HepG2 (cell line): ENCODE results near the gene DGKG. TPM values are rescaled to one million over a fixed set of nuclear protein-coding genes. Genes with fewer than 3 reads are reported as not detected.

Experiments
- ATAC-seq: fragments of 200-7000 bp; cut with Tn5 transposase; 3 replicates; pipeline ENCODE4 v1.9.1; 2020; ENCODE audit warnings: mild to moderate bottlenecking, moderate library complexity
- BruUV-seq: library from RNA; stranded (reverse); fragments of 400-500 nt; replicated peaks from 2 replicates; lab custom pipeline; 2021; lab: Mats Ljungman, UMichigan
- CTCF ChIA-PET: fragments of 300-600 bp; formaldehyde crosslinking; extraction: SDS; loops from one replicate; lab custom pipeline; 2021; ENCODE audit warnings: low total read pairs, inconsistent platforms, low intra/inter-chr PET ratio; lab: Yijun Ruan, JAX
- POLR2A ChIA-PET: fragments of 350-600 bp; sonication (Branson Sonifier 250); formaldehyde crosslinking; loops from one replicate; lab custom pipeline; 2020; ENCODE audit warnings: antibody characterized with exemption, inconsistent platforms; lab: Yijun Ruan, JAX
- DNase-seq: peaks from one replicate; pipeline ENCODE4 v3.0.0-alpha.2; 2015; ENCODE audit warnings: low spot score
- FAIRE-seq: peaks from 3 replicates; lab custom pipeline; 2011; peaks lifted over from hg19 to GRCh38; lab: Jason Lieb, UNC
- H2AFZ ChIP-seq: one replicate; pipeline ENCODE4 v1.6.1; 2011; ENCODE audit warnings: low read length, inconsistent platforms
- H3K27ac ChIP-seq: fragments of 300-600 bp; 3 replicates; pipeline ENCODE4 v1.8.0; 2011; ENCODE audit warnings: mixed run types, mild to moderate bottlenecking, mixed read lengths, low read length, inconsistent platforms; ENCODE audit not compliant: insufficient read depth; ENCODE audit errors: extremely low read length
- H3K27me3 ChIP-seq, 2 experiments: fragments of 200-600 bp in 1 of 2; 2 replicates in 1 of 2; 3 replicates in 1 of 2; pipeline versions ENCODE4 v1.6.0 to v1.8.0; 2011; ENCODE audit warnings: low read length in 2 of 2, mild to moderate bottlenecking in 2 of 2, moderate library complexity in 2 of 2, inconsistent platforms in 1 of 2; ENCODE audit not compliant: insufficient read depth in 2 of 2, control insufficient read depth in 1 of 2
- H3K36me3 ChIP-seq, 2 experiments: fragments of 200-600 bp in 1 of 2; replicated peaks in 1 of 2; 2 replicates in 1 of 2; 3 replicates in 1 of 2; pipeline versions ENCODE4 v1.5.1 to v1.8.0; 2011; ENCODE audit warnings: low read length in 2 of 2, inconsistent platforms in 1 of 2; ENCODE audit not compliant: insufficient read depth in 2 of 2, control insufficient read depth in 1 of 2
- H3K4me1 ChIP-seq: 2 replicates; pipeline ENCODE4 v1.5.1; 2012; ENCODE audit warnings: low read length, inconsistent platforms; ENCODE audit not compliant: insufficient read depth
- H3K4me2 ChIP-seq: 2 replicates; pipeline ENCODE4 v1.6.0; 2011; ENCODE audit warnings: low read depth, low read length, inconsistent platforms
- H3K4me3 ChIP-seq, 3 experiments: fragments of 200-600 bp in 1 of 3; sonication (generic), shearing (Covaris generic) in 1 of 3; replicated peaks in 1 of 3; 2 replicates each; pipeline ENCODE4 v1.5.1; 2011 to 2016; ENCODE audit warnings: low read length in 3 of 3, inconsistent platforms in 2 of 3, low read depth in 2 of 3, mild to moderate bottlenecking in 2 of 3, control low read depth in 1 of 3, mixed read lengths in 1 of 3; ENCODE audit not compliant: insufficient read depth in 1 of 3
- H3K79me2 ChIP-seq: one replicate; pipeline ENCODE4 v1.6.1; 2011; ENCODE audit warnings: low read length, inconsistent platforms; ENCODE audit not compliant: insufficient read depth
- H3K9ac ChIP-seq: 2 replicates; pipeline ENCODE4 v1.6.0; 2011; ENCODE audit warnings: mild to moderate bottlenecking, low read depth, low read length, inconsistent platforms; ENCODE audit not compliant: insufficient read depth
- H3K9me3 ChIP-seq: 2 replicates; pipeline ENCODE4 v1.5.1; 2012; ENCODE audit warnings: mild to moderate bottlenecking, low read length
- H4K20me1 ChIP-seq: 2 replicates; pipeline ENCODE4 v1.6.0; 2011; ENCODE audit warnings: inconsistent platforms, mild to moderate bottlenecking, low read length, moderate library complexity; ENCODE audit not compliant: insufficient read depth
- CEBPB ChIP-seq: IDR thresholded peaks from 2 replicates; pipeline ENCODE4 v1.6.1; 2011; ENCODE audit warnings: low read depth, low read length, improper control_type of control experiment, borderline replicate concordance
- E2F1 ChIP-seq: sonication (generic); formaldehyde crosslinking; IDR thresholded peaks from 2 replicates; pipeline ENCODE4 v1.5.0; 2020; ENCODE audit warnings: missing genetic modification reagents
- ETV5 ChIP-seq: IDR thresholded peaks from 2 replicates; pipeline ENCODE4 v1.6.1; 2018; ENCODE audit warnings: missing biosample characterization, missing genetic modification reagents, inconsistent platforms, borderline replicate concordance
- HMGA1 ChIP-seq: sonication (generic); formaldehyde crosslinking; conservative IDR thresholded peaks from 2 replicates; pipeline ENCODE4 v1.4.0; 2020; ENCODE audit warnings: missing genetic modification reagents
- HMGXB4 ChIP-seq, 2 experiments: sonication (generic) in 1 of 2; formaldehyde crosslinking in 1 of 2; IDR thresholded peaks; 2 replicates each; pipeline versions ENCODE4 v1.4.0 to v1.6.1; 2018 to 2020; ENCODE audit warnings: missing genetic modification reagents in 2 of 2, borderline replicate concordance in 1 of 2, low read depth in 1 of 2, mild to moderate bottlenecking in 1 of 2, missing biosample characterization in 1 of 2
- KAT8 ChIP-seq: IDR thresholded peaks from 2 replicates; pipeline ENCODE4 v1.6.1; 2016; ENCODE audit warnings: missing genetic modification reagents, missing compliant biosample characterization
- LCORL ChIP-seq, 2 experiments: fragments of 450-650 bp in 1 of 2; sonication (generic) in 1 of 2; formaldehyde crosslinking in 1 of 2; IDR thresholded peaks; 2 replicates each; pipeline versions ENCODE4 v1.5.0 to v1.6.1; 2017 to 2020; ENCODE audit warnings: antibody characterized with exemption in 1 of 2, missing genetic modification reagents in 1 of 2
- MAFG ChIP-seq: sonication (generic); formaldehyde crosslinking; IDR thresholded peaks from 2 replicates; pipeline ENCODE4 v1.5.1; 2020; ENCODE audit warnings: mild to moderate bottlenecking, missing genetic modification reagents
- PBX3 ChIP-seq: sonication (generic); formaldehyde crosslinking; IDR thresholded peaks from 2 replicates; pipeline ENCODE4 v1.8.1; 2023; ENCODE audit warnings: missing genetic modification reagents, inconsistent platforms, borderline replicate concordance
- ZBTB37 ChIP-seq: sonication (generic); formaldehyde crosslinking; IDR thresholded peaks from 2 replicates; pipeline ENCODE4 v1.4.0; 2020; ENCODE audit warnings: mild to moderate bottlenecking, missing genetic modification reagents
- ZC3H4 ChIP-seq: sonication (generic); formaldehyde crosslinking; IDR thresholded peaks from 2 replicates; pipeline ENCODE4 v1.4.0; 2020; ENCODE audit warnings: missing genetic modification reagents, borderline replicate concordance
- ZFAT ChIP-seq: sonication (generic); formaldehyde crosslinking; conservative IDR thresholded peaks from 2 replicates; pipeline ENCODE4 v1.8.1; 2023; ENCODE audit warnings: missing genetic modification reagents, inconsistent platforms
- ZNF205 ChIP-seq: IDR thresholded peaks from 2 replicates; pipeline ENCODE4 v1.6.1; 2018; ENCODE audit warnings: missing biosample characterization, missing genetic modification reagents
- ZNF256 ChIP-seq: sonication (generic); formaldehyde crosslinking; conservative IDR thresholded peaks from 2 replicates; pipeline ENCODE4 v1.4.0; 2020; ENCODE audit warnings: missing genetic modification reagents
- ZNF562 ChIP-seq: sonication (generic); formaldehyde crosslinking; IDR thresholded peaks from 2 replicates; pipeline ENCODE4 v1.8.0; 2022; ENCODE audit warnings: missing genetic modification reagents, borderline replicate concordance
- ZNF746 ChIP-seq: sonication (generic); formaldehyde crosslinking; IDR thresholded peaks from 2 replicates; pipeline ENCODE4 v1.8.0; 2022; ENCODE audit warnings: mild to moderate bottlenecking, missing genetic modification reagents
- ZSCAN25 ChIP-seq: sonication (generic); formaldehyde crosslinking; IDR thresholded peaks from 2 replicates; pipeline ENCODE4 v1.8.0; 2022; ENCODE audit warnings: mild to moderate bottlenecking, missing genetic modification reagents
- WGBS: methylation state at CpG from one replicate; pipeline ENCODE4 v1.1.6; 2017; ENCODE audit warnings: low lambda C conversion rate; 5-methylcytosine and 5-hydroxymethylcytosine counted together
- in situ Hi-C: cut with HindIII; loops from 2 replicates; pipeline ENCODE4 v1.10.0; 2017; ENCODE audit warnings: low pct_unique_long_range_greater_than_20kb; ENCODE audit not compliant: extremely low pct_ligation_motif_present
- intact Hi-C: fragments of 100-400 bp; cut with micrococcal nuclease; formaldehyde crosslinking; loops from one replicate; pipeline ENCODE4 v1.10.0; 2022; ENCODE audit not compliant: unreplicated experiment
- polyA plus RNA-seq, 8 experiments: library from polyadenylated mRNA; depleted of rRNA in 3 of 8; stranded (reverse) in 7 of 8; unstranded in 1 of 8; fragments of >200 nt; fragmentation: Illumina TruSeq in 4 of 8; extraction: Trizol in 4 of 8; gene quantifications; 2 replicates each; pipeline versions ENCODE4 v1.2.1 to v1.2.3, GENCODE V29; 2011 to 2016; ENCODE audit warnings: low read depth in 4 of 8, missing spikeins in 1 of 8, mixed read lengths in 1 of 8; ENCODE audit not compliant: insufficient read depth in 1 of 8
- total RNA-seq, 5 experiments: library from RNA; depleted of rRNA; stranded (reverse); fragments of >200 nt; fragmentation: Illumina TruSeq; extraction: Trizol; gene quantifications; 2 replicates each; pipeline ENCODE4 v1.2.3, GENCODE V29; 2016; ENCODE audit warnings: low read depth in 1 of 5
- TF ChIP-seq, protein P1 (sequence below): sonication (generic); formaldehyde crosslinking; IDR thresholded peaks from 2 replicates; pipeline ENCODE4 v1.8.1; 2023; ENCODE audit warnings: mild to moderate bottlenecking, missing genetic modification reagents

Gene DGKG
- total and polyA plus RNA-seq, 2 of the 13 experiments (the other 11 are each of a cell fraction or from before 2014, with no cell fraction given): 3.8 to 6.2 TPM

DNA sequence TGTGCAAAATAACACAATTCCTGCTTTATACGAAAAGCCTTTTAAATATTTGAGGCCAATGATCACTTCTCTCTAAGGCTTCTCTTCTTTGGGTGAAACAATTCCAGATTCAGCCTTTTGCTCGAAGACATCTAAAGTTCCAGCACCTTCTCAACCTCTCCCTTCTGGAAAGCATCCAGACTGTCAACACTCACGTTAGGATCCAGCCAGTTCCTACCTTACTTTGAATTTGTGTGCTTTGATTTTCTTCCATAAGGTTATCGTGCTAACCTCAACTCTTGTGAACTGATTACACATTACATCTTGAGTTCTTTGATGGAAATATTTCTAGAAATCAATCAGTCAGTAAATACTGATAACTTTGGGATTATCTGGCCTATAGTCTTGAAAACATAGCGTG is 127.9 kb downstream of the DGKG start (continued):
- no peak for TF ChIP-seq E2F1 (CRISPR knock-in tag)
- no peak for TF ChIP-seq HMGXB4 (CRISPR knock-in tag; IDR thresholded peaks at IDR 0.05; ENCODE audit: borderline replicate concordance in 1 of 2, low read depth in 1 of 2)
- no peak for TF ChIP-seq CEBPB
- no peak for TF ChIP-seq ZNF562 (CRISPR knock-in tag)
- TF ChIP-seq ZNF205: no peak
- no peak for TF ChIP-seq ZNF746 (CRISPR knock-in tag)
- no peak for TF ChIP-seq MAFG (CRISPR knock-in tag)

- Histone ChIP-seq H4K20me1 (no peaks in the 10 kb centered on the region), H3K4me3 (no peak overlapping the region), H3K9me3 (no peaks in the 10 kb centered on the region), H3K9ac (no peak overlapping the region), H3K4me1 (no peaks in the 10 kb centered on the region), H3K27me3 (no peaks in the 10 kb centered on the region), H2AFZ (no peak overlapping the region), H3K79me2 (no peaks in the 10 kb centered on the region), H3K4me2 (no peak overlapping the region), H3K27ac (no peak overlapping the region), H3K36me3 (peaks cover 0 to 1% of the 10 kb centered on the region in 2 experiments; a peak in 1 of 5 replicates)
- ChIA-PET CTCF (no interaction called here), POLR2A (interaction anchor here (1.0 kb wide), 1 partner anchor 17 kb away, joined by 3 read pairs; no protein-coding TSS in a partner anchor)
- in situ Hi-C loops: no loop called here
- BruUV-seq: no TSS peak
- no peak for DNase-seq
- intact Hi-C loops: no loop called here
- WGBS: 100% methylated on average over 2 of the region's 2 CpGs
- TF ChIP-seq ETV5 (CRISPR knock-in tag) (no peak), ZNF256 (CRISPR knock-in tag) (no peak), HMGA1 (CRISPR knock-in tag) (no peak), LCORL (IDR thresholded peaks at IDR 0.05) (no peak), LCORL (CRISPR knock-in tag; IDR thresholded peaks at IDR 0.05) (no peak), KAT8 (no peak), ZBTB37 (no peak), ZSCAN25 (CRISPR knock-in tag) (no peak), ZC3H4 (CRISPR knock-in tag) (no peak), ZFAT (no peak), PBX3 (no peak)
- TF ChIP-seq, protein P1, sequence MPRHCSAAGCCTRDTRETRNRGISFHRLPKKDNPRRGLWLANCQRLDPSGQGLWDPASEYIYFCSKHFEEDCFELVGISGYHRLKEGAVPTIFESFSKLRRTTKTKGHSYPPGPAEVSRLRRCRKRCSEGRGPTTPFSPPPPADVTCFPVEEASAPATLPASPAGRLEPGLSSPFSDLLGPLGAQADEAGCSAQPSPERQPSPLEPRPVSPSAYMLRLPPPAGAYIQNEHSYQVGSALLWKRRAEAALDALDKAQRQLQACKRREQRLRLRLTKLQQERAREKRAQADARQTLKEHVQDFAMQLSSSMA (CRISPR knock-in tag): no peak
- no peak for ATAC-seq
- FAIRE-seq: no peak
Measured at GRCh38 chr3:186226482-186226881, 135.6 kb downstream of the DGKG start.
